T-helper 2 cell treated with Interferon-gamma antibody and Interleukin-4, amounts not matched to agents 5 μg/mL and 100 μg/mL, for 36 hours (primary cell): ENCODE measurements around the gene EVA1C.
"Not testable (repeated sequence)": the region's sequence is repeated elsewhere in the genome, so short reads cannot be mapped to it uniquely, and the experiment has no call there.

Experiments
- DNase-seq: peaks from one replicate; pipeline ENCODE4 v3.0.0; 2021; ENCODE audit warnings: low spot score
- H3K27ac Mint-ChIP-seq: one replicate; pipeline ENCODE4 v1.8.0; 2021; ENCODE audit warnings: mild to moderate bottlenecking, mixed read lengths
- H3K27me3 Mint-ChIP-seq: one replicate; pipeline ENCODE4 v1.8.0; 2021; ENCODE audit warnings: low read depth, mixed read lengths
- H3K36me3 Mint-ChIP-seq: one replicate; pipeline ENCODE4 v1.8.0; 2021; ENCODE audit warnings: low read depth, mixed read lengths
- H3K4me1 Mint-ChIP-seq: one replicate; pipeline ENCODE4 v1.8.0; 2021; ENCODE audit warnings: low read depth, mixed read lengths
- H3K4me3 Mint-ChIP-seq: one replicate; pipeline ENCODE4 v1.8.0; 2022; ENCODE audit warnings: mild to moderate bottlenecking, moderate library complexity, mixed read lengths
- H3K9me3 Mint-ChIP-seq: one replicate; pipeline ENCODE4 v1.8.0; 2021; ENCODE audit warnings: mixed read lengths

EVA1C gene

DNA sequence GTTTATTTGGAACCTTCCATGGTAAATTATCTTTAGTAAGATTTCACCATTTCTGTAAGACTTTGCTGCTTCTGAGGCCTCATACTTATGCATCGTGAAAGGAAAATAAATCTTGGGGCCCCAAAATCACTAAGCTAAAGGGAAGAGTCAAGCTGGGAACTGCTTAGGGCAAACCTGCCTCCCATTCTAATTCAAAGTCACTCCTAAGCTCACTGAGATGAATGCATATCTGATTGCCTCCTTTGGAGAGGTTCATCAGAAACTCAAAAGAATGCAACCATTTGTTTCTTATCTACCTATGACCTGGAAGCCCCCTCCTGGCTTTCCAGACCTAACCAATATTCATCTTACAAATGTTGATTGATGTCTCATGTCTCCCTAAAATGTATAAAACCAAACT, 149.0 kb downstream of the EVA1C start:
- H3K27ac Mint-ChIP-seq, H3K27me3 Mint-ChIP-seq, H3K4me1 Mint-ChIP-seq, H3K36me3 Mint-ChIP-seq, H3K4me3 Mint-ChIP-seq, DNase-seq: not testable (repeated sequence)
- H3K9me3 Mint-ChIP-seq: peaks cover 14% of the 10 kb centered on the region

DNA sequence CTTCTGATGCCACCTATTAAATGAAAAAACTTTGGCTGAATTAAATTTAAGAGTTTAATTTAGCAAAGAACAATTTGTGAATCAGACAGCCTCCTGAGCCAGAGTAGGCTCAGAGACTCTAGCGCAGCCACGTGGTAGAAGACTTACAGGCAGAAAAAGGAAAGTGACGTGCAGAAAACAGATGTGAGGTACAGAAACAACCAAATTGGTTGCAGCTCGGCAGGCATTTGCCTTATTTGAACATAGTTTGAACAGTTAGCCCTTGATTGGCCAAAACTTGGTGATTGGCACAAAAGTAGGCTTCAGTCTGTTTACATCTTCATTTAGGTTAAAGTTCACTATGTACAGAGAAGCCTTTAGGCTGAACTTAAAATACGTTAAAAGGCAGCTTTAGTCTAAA, 149.9 kb downstream of the EVA1C start:
- Mint-ChIP-seq H3K4me1 (no peaks in the 10 kb centered on the region), H3K36me3 (no peaks in the 10 kb centered on the region), H3K27me3 (no peaks in the 10 kb centered on the region), H3K27ac (no peak overlapping the region), H3K9me3 (peaks cover 14% of the 10 kb centered on the region), H3K4me3 (no peak overlapping the region)
- no peak for DNase-seq

DNA sequence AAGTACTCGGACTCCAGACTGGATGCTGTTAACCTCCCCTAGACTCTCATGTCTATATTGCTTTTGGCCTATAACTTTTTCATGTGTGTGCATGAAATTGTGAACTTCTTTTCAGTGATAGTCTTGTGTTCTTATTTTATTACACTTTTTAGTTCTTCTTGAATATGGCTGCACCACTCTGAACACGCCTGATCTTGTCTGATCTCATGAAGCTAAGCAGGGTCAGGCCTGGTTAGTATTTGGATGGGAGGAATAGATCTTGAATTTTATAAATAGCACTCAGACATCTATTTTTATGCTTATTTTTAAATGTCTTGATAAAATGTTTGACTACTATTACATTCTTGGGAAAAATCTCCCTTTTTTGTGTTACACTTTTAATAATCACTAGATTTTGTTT, 150.4 kb downstream of the EVA1C start:
- no peaks in the 10 kb centered on the region for H3K27me3 Mint-ChIP-seq
- H3K36me3 Mint-ChIP-seq: no peaks in the 10 kb centered on the region
- H3K9me3 Mint-ChIP-seq: peaks cover 14% of the 10 kb centered on the region
- H3K4me3 Mint-ChIP-seq: no peak overlapping the region
- no peaks in the 10 kb centered on the region for H3K4me1 Mint-ChIP-seq
- no peak for DNase-seq
- H3K27ac Mint-ChIP-seq: no peak overlapping the region
